ENCODE results near the gene DDX21. TPM values are rescaled to one million over a fixed set of nuclear protein-coding genes. Genes with fewer than 3 reads are reported as not detected.

DDX21 gene
- polyA plus RNA-seq, 3 donors, result 9.8 to 39.3 (median 13.6) TPM

DNA sequence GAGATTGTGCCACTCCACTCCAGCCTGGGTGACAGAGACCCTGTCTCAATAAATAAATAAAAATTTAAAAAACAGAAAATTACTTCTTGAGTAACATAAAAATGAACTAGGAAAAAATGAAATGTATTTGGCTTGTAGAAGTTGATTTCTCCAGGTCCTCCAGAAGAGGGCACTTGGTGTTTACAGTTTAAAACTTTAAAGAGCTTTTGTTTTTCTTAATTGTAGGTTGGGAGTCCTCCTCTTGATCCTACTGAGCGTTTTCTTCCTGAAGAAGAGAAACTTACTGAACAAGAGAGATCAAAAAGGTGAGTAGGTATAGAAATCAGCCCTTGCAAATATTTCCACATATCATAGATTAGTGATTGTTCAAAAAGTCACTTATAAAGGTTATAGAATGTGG lies 48.9 kb downstream of the DDX21 start:
- H3K9ac ChIP-seq (ENCODE audit: insufficient read depth, low read length, poor library complexity, severe bottlenecking), result no peak overlapping the region
- no peaks in the 10 kb centered on the region for H3K9me3 ChIP-seq (replicated peaks in 1 of 2; ENCODE audit: control insufficient read depth in 1 of 2, insufficient read depth in 1 of 2, low read length in 2 of 2)
- Mint-ChIP-seq H3K36me3 (peaks cover 8 to 27% of the 10 kb centered on the region in 2 donors), H3K9me3 (no peaks in the 10 kb centered on the region), H3K4me3 (no peak overlapping the region), H3K27ac (peak overlapping the region in 4 of 7 donors; percentile 30 to 77 (median 64)), H3K4me1 (peaks cover 19% of the 10 kb centered on the region), H3K27me3 (ENCODE audit: low read depth in 3 of 3) (no peaks in the 10 kb centered on the region)
- peak; percentile 41 to 75 (median 63) for DNase-seq
- peak; percentile 75 for TF ChIP-seq CTCF (IDR thresholded peaks at IDR 0.05)
- H3K4me1 ChIP-seq (ENCODE audit: control insufficient read depth in 1 of 2, insufficient read depth in 2 of 2, low read length in 2 of 2), result peaks cover 0 to 4% of the 10 kb centered on the region in 2 donors
- no peak overlapping the region for H2AFZ ChIP-seq (ENCODE audit: insufficient read depth, low read depth, low read length, poor library complexity, severe bottlenecking)
- H3K27me3 ChIP-seq (ENCODE audit: control insufficient read depth in 2 of 2, insufficient read depth in 2 of 2, low read length in 2 of 2), result no peaks in the 10 kb centered on the region
- H3K36me3 ChIP-seq (replicated peaks in 1 of 2; ENCODE audit: control insufficient read depth in 1 of 2, insufficient read depth in 2 of 2, low read length in 2 of 2), result peaks cover 11 to 28% of the 10 kb centered on the region in 2 donors
- no peak overlapping the region for H3K4me3 ChIP-seq (replicated peaks in 1 of 3; ENCODE audit: low read depth in 2 of 3, low read length in 3 of 3)
- H3K27ac ChIP-seq (ENCODE audit: low read depth in 1 of 2, low read length in 2 of 2), result peak overlapping the region in 1 of 2 donors; percentile 51
- intact Hi-C loops (cut with micrococcal nuclease), result loop anchor here (2.0 to 5.0 kb wide), 2 partner anchors 82 to 87 kb away; no protein-coding TSS in a partner anchor
- WGBS (ENCODE audit: insufficient coverage), result no CpG with 5 or more reads among the region's 1 CpG
- H3K4me2 ChIP-seq (replicated peaks; ENCODE audit: extremely low read depth, low read length, poor library complexity, severe bottlenecking), result peak overlapping the region; percentile 28
- H3K79me2 ChIP-seq (ENCODE audit: insufficient read depth, low read length), result peaks cover 71% of the 10 kb centered on the region
- H4K20me1 ChIP-seq (ENCODE audit: insufficient read depth, low read length), result no peaks in the 10 kb centered on the region

DNA sequence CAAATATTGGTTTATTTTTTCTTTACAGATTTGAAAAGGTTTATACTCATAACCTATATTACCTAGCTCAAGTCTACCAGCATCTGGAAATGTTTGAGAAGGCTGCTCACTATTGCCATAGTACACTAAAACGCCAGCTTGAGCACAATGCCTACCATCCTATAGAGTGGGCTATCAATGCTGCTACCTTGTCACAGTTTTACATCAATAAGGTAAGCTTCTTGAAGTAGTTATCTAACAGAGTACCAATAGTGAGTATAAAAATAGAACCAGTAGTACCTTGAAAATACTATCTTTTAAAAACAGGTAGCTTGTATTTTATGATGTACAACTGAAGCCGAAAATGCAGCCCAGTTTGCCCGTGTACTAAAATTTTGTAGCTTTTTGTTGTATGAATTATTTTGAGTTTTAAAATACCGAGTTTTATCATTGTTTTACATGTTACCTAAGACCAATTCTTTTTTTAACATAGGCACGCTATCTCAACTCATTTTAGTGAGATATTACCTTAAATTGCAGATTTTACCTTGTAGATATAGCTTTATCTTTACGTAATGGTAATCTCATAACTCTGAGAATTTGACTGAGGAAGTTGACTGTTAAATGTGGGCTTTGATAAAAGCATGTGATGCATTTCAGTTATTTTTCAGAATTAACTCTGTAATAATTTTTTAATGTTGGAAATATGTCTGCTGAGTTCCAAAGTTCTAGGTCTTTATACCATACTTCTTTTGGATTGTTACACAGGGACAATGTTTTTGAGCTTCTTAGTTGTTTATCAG lies 49.9 kb downstream of the DDX21 start:
- H3K79me2 ChIP-seq (ENCODE audit: insufficient read depth, low read length), result peaks cover 75% of the 10 kb centered on the region
- H3K27ac Mint-ChIP-seq, result no peak overlapping the region
- H3K9ac ChIP-seq (ENCODE audit: insufficient read depth, low read length, poor library complexity, severe bottlenecking), result no peak overlapping the region
- H3K4me3 ChIP-seq (replicated peaks in 1 of 3; ENCODE audit: low read depth in 2 of 3, low read length in 3 of 3), result no peak overlapping the region
- peaks cover 5 to 18% of the 10 kb centered on the region in 2 donors for H3K36me3 ChIP-seq (replicated peaks in 1 of 2; ENCODE audit: control insufficient read depth in 1 of 2, insufficient read depth in 2 of 2, low read length in 2 of 2)
- H3K4me1 ChIP-seq (ENCODE audit: control insufficient read depth in 1 of 2, insufficient read depth in 2 of 2, low read length in 2 of 2), result peaks cover 0 to 4% of the 10 kb centered on the region in 2 donors
- H3K27me3 Mint-ChIP-seq (ENCODE audit: low read depth in 3 of 3), result no peaks in the 10 kb centered on the region
- no peak for DNase-seq
- H3K9me3 Mint-ChIP-seq, result no peaks in the 10 kb centered on the region
- H3K27ac ChIP-seq (ENCODE audit: low read depth in 1 of 2, low read length in 2 of 2), result no peak overlapping the region
- no peak overlapping the region for H3K4me3 Mint-ChIP-seq
- H2AFZ ChIP-seq (ENCODE audit: insufficient read depth, low read depth, low read length, poor library complexity, severe bottlenecking), result no peak overlapping the region
- H3K9me3 ChIP-seq (replicated peaks in 1 of 2; ENCODE audit: control insufficient read depth in 1 of 2, insufficient read depth in 1 of 2, low read length in 2 of 2), result no peaks in the 10 kb centered on the region
- intact Hi-C loops (cut with micrococcal nuclease), result loop anchor here (2.0 to 5.0 kb wide), 2 partner anchors 81 to 86 kb away; no protein-coding TSS in a partner anchor
- H3K4me1 Mint-ChIP-seq, result peaks cover 19% of the 10 kb centered on the region
- WGBS (ENCODE audit: insufficient coverage), result no CpG with 5 or more reads among the region's 6 CpGs
- H3K36me3 Mint-ChIP-seq, result peaks cover 7 to 23% of the 10 kb centered on the region in 2 donors
- H3K4me2 ChIP-seq (replicated peaks; ENCODE audit: extremely low read depth, low read length, poor library complexity, severe bottlenecking), result no peak overlapping the region
- TF ChIP-seq CTCF (IDR thresholded peaks at IDR 0.05), result no peak
- no peaks in the 10 kb centered on the region for H4K20me1 ChIP-seq (ENCODE audit: insufficient read depth, low read length)
- H3K27me3 ChIP-seq (ENCODE audit: control insufficient read depth in 2 of 2, insufficient read depth in 2 of 2, low read length in 2 of 2), result no peaks in the 10 kb centered on the region

Data from CD14-positive monocyte (primary cell).